Measurements from ENCODE around the gene OSGIN1.

Gene OSGIN1

DNA sequence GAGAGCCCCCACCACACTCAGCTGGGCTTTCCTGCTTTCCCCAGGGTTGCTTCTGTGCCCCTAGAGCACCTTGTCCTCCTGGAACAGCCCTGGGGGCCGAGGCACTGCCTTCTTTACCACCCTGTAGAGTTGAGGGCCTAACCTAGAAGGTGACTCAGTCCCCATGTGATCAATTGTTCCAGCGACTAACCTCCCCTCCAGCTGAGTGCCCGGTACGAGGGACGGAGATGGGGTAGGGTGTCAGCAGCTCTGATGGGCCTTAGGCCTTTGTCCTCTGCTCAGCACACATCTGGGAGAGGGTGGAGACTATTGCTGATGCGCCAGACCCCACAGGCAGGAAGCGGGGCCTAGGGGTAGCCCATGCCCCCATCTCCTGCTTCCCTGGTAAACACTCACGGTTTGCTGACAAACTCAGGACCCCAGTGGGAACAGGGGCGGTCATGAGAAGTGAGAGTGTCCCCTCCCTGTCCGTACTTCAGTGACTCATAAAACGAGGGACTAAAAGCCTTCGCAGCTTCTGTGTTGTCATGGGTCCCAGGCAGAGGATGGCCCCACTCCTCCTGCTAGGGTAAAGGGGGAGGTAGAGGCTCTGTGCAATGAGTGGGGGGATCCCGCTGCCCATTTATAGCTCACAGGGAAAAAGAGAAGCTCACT, 48.1 kb downstream of the OSGIN1 start:
- DNase-seq (ENCODE audit: low spot score): no peak

DNA sequence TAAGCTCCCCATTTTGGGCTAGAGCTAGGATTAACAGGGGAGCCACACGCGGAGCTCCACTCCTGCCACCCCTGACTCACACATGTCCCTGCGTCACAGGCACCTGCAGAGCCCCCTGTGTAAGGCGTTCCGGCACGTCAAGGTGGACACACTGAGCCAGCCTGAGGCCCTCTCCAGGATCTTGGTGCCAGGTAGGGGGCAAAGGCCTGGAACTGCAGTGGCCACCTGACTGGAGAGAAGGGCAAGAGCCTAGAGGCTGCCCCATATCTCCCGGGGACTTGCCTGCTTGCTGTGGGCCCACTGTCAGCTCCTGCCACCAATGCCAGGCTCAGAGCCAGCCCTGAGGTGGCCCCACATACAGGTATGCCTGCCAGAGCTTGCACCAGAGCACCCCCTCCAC, 48.7 kb downstream of the OSGIN1 start:
- DNase-seq (ENCODE audit: low spot score): no peak

DNA sequence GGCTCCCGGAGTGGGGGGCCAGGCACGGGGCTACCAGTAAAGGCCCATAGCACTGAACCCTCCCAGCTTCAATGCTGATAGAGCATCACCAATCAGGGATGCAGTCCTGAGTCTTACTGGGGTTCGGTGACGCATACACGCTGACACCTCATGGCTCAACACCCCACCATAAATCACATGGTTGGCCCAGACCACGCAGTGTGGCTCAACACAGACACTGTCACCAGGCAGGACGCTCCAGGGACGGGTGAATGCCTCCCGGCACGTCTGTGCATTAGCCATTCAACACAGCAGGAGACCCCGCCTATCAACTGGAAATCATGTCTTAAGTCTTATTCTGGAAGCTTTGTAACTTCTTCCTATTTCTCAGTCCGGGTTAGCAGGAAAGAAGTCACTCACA, 50.0 kb downstream of the OSGIN1 start:
- no peak for DNase-seq (ENCODE audit: low spot score)

DNA sequence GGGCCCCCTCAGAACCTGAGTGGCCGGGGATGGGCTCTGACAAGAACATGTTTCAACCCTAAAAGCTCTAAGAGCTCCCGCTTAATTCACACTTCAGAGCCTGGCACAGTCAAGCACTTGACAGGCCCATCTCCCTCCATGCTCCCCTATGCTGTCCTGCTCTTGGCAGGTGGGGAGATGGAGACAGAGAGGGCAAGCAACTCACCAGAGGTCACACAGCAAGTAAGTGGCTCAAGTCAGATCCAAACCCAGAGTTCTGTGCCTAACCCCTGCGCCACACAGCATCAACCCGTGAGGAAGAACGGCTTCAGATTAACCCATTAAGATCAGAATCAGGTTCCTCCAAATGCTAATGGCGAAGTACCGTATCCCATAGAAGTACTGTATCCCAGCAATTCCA, 51.4 kb downstream of the OSGIN1 start:
- DNase-seq (ENCODE audit: low spot score): no peak

DNA sequence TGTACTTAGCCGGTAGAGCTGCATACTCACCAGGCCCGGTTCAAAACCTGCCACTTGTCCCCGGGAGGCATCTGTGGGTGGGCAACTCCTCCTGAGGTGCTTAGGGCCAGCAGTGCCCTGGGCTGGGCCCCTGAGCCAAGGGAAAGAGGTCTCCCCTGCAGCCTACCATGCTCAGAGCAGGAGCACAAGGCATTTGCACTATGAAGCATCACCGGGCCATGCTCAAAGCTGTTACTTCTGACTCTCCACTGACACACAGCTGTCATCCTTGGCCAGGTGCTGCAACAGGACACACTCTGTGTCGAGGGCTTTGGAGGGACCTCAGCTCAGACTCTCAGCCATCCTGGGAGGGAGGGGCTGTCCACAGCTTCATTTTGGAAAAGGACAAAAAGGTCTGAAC, 52.4 kb downstream of the OSGIN1 start:
- DNase-seq (ENCODE audit: low spot score): no peak

DNA sequence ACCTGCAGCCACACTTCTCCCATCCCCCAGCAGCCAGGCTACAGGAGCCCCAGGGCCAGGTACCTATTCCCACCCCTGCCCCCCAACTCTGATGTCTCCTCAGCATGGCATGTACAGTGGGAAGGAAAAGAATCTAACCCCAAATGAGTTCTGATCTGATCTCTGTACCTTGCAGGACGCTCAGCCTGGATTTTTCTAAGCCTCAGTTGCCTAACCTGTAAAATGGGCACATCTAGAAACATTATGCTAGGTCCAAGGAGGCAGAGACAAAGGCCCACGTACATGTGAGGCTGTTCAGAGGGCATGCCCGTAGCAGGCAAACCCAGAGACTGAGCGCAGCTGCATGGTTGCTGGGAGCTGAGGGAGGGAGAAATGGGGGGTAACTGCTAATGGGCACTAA, 54.5 kb downstream of the OSGIN1 start:
- DNase-seq (ENCODE audit: low spot score): no peak

DNA sequence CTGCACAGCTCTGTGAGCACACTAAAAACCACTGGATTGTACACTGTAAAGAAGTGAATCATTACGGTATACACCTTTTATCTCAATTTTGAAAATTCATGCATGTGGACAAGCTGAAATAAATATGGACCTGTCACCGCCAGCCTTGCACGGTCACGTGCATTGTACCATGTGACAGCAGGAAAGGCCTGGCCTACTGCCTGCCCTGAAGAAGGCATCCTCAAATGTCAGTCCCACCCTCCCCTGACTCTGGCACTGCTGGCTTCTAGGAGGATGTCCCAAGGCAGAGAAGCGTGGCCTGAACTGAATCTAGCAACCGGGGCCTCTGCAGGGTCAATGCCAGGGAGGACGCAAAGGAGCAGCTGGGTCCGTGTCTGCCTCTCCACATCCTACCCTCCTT, 54.9 kb downstream of the OSGIN1 start:
- no peak for DNase-seq (ENCODE audit: low spot score)

DNA sequence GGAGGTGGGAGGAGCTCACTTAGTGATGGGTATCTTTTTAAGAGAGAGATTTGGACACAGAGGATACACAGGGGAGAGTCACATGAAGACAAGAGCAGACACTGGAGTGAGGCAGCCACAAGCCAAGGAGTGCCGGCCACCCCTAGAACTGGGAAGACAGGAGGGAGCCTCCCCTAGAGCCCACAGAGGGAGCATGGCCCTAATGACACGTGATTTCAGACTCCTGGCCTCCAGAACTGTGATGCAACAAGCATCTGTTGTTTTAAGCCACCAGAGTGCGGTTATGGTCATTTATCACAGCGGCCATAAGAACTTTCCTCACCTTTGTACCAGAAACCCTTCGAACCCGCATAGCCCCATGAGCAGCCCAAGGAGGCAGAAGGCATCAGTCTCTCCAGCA, 56.2 kb downstream of the OSGIN1 start:
- DNase-seq (ENCODE audit: low spot score): no peak

DNA sequence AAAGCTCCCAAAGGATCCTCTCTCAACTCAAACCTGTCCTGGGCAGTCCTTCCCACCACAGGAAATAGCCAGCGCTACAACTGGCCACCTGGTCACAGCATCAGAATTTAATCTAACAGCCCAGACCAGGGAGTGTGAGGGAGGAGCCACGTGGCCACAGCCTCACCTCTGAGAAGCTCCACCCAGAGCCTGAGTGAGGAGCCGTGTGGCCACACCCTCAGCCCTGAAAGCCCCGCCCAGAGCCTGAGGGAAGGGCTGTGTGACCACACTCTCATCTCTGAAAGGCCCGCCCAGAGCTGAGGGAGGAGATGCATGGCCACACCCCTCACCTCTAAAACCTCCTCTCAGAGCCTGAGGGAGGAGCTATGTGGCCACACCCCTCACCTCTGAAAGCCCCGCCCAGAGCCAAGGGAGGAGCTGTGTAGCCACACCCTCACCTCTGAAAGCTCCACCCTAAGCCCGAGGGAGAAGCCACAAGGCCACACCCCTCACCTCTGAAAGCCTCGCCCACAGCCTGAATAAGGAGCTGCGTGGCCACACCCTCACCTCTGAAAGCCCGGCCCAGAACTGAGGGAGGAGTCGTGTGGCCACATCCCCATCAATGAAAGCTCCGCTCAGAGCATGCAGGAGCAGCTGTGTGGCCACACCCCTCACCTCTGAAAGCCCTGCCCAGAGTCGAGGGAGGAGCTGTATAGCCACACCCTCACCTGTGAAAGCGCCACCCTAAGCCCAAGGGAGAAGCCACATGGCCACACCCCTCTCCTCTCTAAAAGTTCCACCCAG, 60.9 kb downstream of the OSGIN1 start:
- peak; percentile 92 for DNase-seq (ENCODE audit: low spot score)

DNA sequence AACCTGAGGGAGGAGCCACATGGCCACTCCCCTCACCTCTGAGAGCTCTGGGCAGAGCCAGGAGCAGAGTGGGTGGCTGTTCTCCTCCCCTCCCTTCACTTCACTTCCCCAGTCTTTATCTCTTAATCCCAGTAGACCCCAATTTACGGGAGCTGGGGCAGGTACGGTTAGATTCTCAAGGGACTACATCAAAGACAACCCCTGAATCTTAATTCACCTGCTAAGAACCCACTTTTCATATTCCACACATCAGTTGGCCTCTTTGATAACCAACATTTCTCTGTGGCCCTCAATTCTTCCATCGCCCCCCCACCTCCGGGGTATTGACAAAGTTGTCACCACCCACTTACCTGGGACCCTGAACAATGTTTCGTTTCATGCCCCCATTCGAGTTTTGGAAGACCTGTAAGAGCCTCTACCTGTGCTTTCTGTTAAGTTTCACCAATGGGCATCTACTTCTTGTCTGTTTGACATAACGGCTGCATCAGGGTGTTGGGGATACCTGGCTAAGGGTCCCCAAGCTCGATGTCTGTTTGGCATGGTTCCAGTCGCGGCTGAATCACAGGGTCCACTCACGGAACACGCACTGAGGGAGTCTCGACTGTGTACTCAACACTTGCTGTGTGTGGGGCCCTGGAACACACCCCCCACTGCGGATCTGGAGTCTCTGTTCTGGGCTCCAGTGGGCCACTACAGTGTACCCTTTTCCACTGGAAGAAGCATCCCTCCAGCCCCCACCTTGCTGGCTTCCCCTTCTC, 61.7 kb downstream of the OSGIN1 start:
- DNase-seq (ENCODE audit: low spot score): no peak

DNA sequence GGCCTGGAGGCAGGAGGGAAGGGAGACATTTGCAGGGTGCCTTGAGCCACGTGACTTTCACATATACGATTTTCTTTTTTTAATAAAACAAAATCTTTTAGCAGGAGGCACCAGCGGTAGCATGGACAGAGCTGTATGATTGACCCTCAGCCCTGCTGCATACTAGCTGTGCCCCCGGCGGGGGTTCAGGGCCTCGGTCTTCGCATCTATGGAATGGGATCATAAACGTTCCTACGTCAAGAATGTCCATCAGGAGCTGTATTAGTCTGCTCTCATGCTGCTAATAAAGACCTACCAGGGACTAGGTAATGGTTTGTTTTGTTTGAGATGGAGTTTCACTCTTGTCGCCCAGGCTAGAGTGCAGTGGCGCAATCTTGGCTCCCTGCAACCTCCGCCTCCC, 62.4 kb downstream of the OSGIN1 start:
- no peak for DNase-seq (ENCODE audit: low spot score)

All from ecto neural progenitor cell (in vitro differentiated cells).